Measurements from ENCODE around the gene FIBCD1. TPM values are rescaled to one million over a fixed set of nuclear protein-coding genes. Genes with fewer than 3 reads are reported as not detected.

FIBCD1 gene
- total RNA-seq, 2 experiments from 2014 or later, result not detected

- Histone ChIP-seq H3K4me2 (ENCODE audit: low read length) (no peak overlapping the region), H3K9me2 (ENCODE audit: insufficient read depth, low read length) (no peaks in the 10 kb centered on the region), H2AFZ (ENCODE audit: low read length) (no peak overlapping the region), H3K4me1 (ENCODE audit: insufficient read depth, low read length, poor library complexity, severe bottlenecking) (no peaks in the 10 kb centered on the region), H3K36me3 (ENCODE audit: insufficient read depth, low read length) (no peaks in the 10 kb centered on the region), H3K4me3 (ENCODE audit: low read depth, low read length, poor library complexity, severe bottlenecking) (no peak overlapping the region), H4K20me1 (ENCODE audit: insufficient read depth, low read length) (no peaks in the 10 kb centered on the region), H3K79me2 (ENCODE audit: insufficient read depth, low read depth, low read length) (no peaks in the 10 kb centered on the region), H3K9me3 (ENCODE audit: low read length) (no peaks in the 10 kb centered on the region), H3K27ac (ENCODE audit: low read depth, low read length, poor library complexity, severe bottlenecking) (no peak overlapping the region)
- CTCF ChIA-PET (ENCODE audit: unreplicated experiment), result no interaction called here
- POLR2A ChIA-PET, result interaction anchor here (0.7 kb wide), 1 partner anchor 31 kb away, joined by 4 read pairs; no protein-coding TSS in a partner anchor
- no TSS peak for BruUV-seq (replicated peaks)
- no peak for DNase-seq (ENCODE audit: low spot score)
- intact Hi-C loops (cut with micrococcal nuclease; ENCODE audit: unreplicated experiment), result no loop called here
- no peak for TF ChIP-seq CTCF (conservative IDR thresholded peaks at IDR 0.05; ENCODE audit: low read length)
- TF ChIP-seq EZH2phosphoT487 (IDR thresholded peaks at IDR 0.05; ENCODE audit: borderline replicate concordance, low read depth, low read length), result no peak
These were observed 40.7 kb upstream of the FIBCD1 start for GRCh38 chr9:130979591-130980385.

GRCh38 chr9:130977811-130978221 is 38.8 kb upstream of the FIBCD1 start:
- Histone ChIP-seq H3K4me3 (ENCODE audit: low read depth, low read length, poor library complexity, severe bottlenecking) (no peak overlapping the region), H2AFZ (ENCODE audit: low read length) (no peak overlapping the region), H3K79me2 (ENCODE audit: insufficient read depth, low read depth, low read length) (no peaks in the 10 kb centered on the region), H3K27ac (ENCODE audit: low read depth, low read length, poor library complexity, severe bottlenecking) (no peak overlapping the region), H3K4me1 (ENCODE audit: insufficient read depth, low read length, poor library complexity, severe bottlenecking) (no peaks in the 10 kb centered on the region), H3K36me3 (ENCODE audit: insufficient read depth, low read length) (no peaks in the 10 kb centered on the region), H4K20me1 (ENCODE audit: insufficient read depth, low read length) (no peaks in the 10 kb centered on the region), H3K9me3 (ENCODE audit: low read length) (no peaks in the 10 kb centered on the region), H3K9me2 (ENCODE audit: insufficient read depth, low read length) (no peaks in the 10 kb centered on the region), H3K4me2 (ENCODE audit: low read length) (no peak overlapping the region)
- TF ChIP-seq CTCF (conservative IDR thresholded peaks at IDR 0.05; ENCODE audit: low read length) (no peak), EZH2phosphoT487 (IDR thresholded peaks at IDR 0.05; ENCODE audit: borderline replicate concordance, low read depth, low read length) (no peak)
- no TSS peak for BruUV-seq (replicated peaks)
- ChIA-PET POLR2A (no interaction called here), CTCF (ENCODE audit: unreplicated experiment) (no interaction called here)
- intact Hi-C loops (cut with micrococcal nuclease; ENCODE audit: unreplicated experiment), result no loop called here
- no peak for DNase-seq (ENCODE audit: low spot score)

Measured in OCI-LY7 (cell line).